Measurements from ENCODE around the gene NEDD8.

The NEDD8 gene

GRCh38 chr14:24176599-24176998, 55.6 kb downstream of the NEDD8 start:
- no peak overlapping the region for H3K4me3 ChIP-seq (ENCODE audit: low read length)
- no peak for TF ChIP-seq CTCF (IDR thresholded peaks at IDR 0.05; ENCODE audit: insufficient read depth, low read depth, low read length, missing control alignments)
- DNase-seq (ENCODE audit: low read depth) = no peak

DNA sequence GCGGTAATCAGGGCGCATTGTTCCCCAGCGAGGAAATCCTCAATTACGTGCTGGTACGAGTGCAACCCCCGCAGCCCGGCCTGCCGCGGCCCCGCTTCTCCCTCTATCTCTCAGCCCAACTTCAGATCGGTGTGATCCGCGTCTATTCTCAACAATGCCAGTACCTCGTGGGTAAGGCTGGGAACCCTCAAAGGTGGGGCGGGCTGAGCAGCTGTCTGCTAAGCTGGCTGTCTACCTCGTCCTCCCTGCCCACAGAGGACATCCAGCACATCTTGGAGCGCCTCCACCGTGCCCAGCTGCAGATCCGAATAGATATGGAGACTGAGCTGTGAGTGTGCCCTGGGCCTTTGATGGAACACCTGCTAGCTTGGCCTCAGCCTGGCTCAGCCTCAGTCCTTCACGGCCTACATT, 59.3 kb downstream of the NEDD8 start:
- no peak for TF ChIP-seq CTCF (IDR thresholded peaks at IDR 0.05; ENCODE audit: insufficient read depth, low read depth, low read length, missing control alignments)
- DNase-seq (ENCODE audit: low read depth) = no peak
- no peak overlapping the region for H3K4me3 ChIP-seq (ENCODE audit: low read length)

DNA sequence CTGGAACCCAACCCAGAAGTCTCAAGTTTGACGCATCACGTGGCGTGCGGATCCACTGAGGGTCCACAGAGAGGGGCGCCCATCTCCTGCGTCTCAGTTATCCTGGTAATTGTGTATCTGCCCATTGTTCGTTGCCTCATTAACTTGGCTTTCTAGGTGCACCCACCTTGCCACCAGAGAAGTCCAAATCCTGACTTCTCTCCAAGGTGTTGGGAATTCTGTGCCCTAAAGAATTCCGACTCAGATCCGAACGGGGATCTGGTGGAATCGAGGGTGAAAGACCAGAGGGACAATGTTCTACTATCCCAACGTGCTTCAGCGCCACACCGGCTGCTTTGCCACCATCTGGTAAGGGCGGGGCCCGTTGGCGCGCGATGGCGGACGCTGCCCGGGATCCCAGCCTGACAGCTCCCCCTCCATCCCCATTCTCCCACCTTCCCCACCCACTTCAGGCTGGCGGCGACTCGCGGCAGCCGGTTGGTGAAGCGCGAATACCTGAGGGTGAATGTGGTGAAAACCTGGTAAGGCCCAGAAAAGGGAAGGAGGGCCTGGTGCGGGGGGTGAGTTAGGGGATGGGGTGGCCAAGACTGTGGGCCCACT, 59.8 kb downstream of the NEDD8 start:
- no peak for DNase-seq (ENCODE audit: low read depth)
- no peak overlapping the region for H3K4me3 ChIP-seq (ENCODE audit: low read length)
- TF ChIP-seq CTCF (IDR thresholded peaks at IDR 0.05; ENCODE audit: insufficient read depth, low read depth, low read length, missing control alignments) = no peak

DNA sequence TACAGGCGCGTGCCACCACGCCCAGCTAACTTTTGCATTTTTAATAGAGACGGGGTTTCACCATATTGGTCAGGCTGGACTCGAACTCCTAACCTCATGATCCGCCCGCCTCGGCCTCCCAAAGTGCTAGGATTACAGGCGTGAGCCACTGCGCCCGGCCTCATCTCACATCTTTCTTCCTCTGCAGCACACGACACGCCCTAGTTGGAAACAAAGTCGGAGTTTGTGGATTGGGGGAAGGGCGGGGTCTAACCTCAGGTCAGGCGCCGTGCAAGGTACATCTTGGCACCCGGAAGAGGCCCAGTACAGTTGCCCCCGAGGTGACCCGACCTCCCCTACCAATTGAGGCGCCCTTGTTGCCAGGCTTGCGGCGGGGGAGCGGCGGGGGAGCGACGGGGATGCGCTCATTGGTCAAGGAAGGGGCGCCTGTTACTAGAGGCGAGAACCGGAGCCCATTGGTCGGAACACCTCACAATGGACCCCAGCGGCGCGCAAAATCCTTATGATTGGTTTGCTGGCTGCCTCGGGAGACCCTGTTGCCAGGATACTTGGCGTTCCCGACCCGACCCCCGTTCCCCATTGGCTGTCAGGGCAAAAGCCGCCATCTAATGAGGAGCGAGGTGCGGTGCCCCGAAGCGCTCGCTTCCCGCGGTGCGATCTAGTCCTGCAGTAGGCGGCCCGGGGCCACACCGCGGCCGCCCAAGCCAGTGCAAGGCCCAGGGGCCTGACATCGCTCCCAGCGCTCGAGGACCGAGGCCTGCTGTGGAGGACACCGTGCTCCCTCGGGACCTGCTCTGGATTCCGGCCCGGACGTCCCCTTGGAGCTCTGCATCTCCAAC, 60.5 kb downstream of the NEDD8 start, which contains the start of gene REC8:
REC8 (plus strand) TSS at position 659 of the 839 bp plus-strand sequence. CDS start 473 bp downstream, outside the sequence.
- peak; percentile 66 for DNase-seq (ENCODE audit: low read depth)
- no peak for TF ChIP-seq CTCF (IDR thresholded peaks at IDR 0.05; ENCODE audit: insufficient read depth, low read depth, low read length, missing control alignments)
- no peak within 1 kb of the TSS for H3K4me3 ChIP-seq (ENCODE audit: low read length)

DNA sequence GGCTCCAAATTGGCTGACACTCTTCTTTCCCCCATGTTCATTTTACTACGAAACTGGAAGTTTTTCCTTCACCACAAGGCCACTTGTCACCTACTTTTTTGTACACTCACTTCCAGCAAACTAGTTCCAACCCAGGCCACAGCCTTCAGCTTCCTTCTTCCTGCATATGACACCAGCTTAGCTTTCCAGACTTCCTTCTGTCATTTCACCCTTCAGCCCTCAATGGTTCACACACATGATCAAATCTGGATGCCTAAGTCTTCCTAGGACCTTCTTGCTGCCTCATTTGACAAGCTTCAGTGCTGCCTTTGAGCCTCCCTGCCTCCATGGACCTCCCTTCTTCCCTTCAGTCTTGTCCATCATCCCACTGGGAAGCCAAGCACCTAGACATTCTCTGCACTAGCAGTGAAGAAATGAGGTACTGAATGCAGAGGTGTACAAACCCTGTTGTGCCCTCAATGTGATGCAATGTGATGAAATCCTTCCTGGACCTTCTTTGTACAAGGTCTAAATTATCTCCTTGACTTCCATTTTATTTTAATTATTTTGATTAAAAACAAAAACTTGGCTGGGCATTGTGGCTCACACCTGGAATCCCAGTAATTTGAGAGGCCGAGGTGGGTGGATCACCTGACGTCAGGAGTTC, 64.6 kb downstream of the NEDD8 start:
- H3K4me3 ChIP-seq (ENCODE audit: low read length) = no peak overlapping the region
- TF ChIP-seq CTCF (IDR thresholded peaks at IDR 0.05; ENCODE audit: insufficient read depth, low read depth, low read length, missing control alignments) = no peak
- no peak for DNase-seq (ENCODE audit: low read depth)

Measured in epithelial cell of esophagus (primary cell).